SK-N-SH (cell line): Measurements from ENCODE around the gene COL23A1.
A peak's percentile ranks its signal among the peaks of the same experiment; 100 is the strongest.

Source experiments
- CTCF ChIP-seq: fragments of 200-600 bp; sonication (generic); IDR thresholded peaks from 2 replicates; pipeline ENCODE4 v1.6.1; 2017; ENCODE audit warnings: antibody characterized with exemption, mild to moderate bottlenecking, moderate library complexity
- ELF1 ChIP-seq: IDR thresholded peaks from 2 replicates; pipeline ENCODE4 v1.4.0; 2012
- EP300 ChIP-seq, 2 experiments: IDR thresholded peaks; 2 replicates each; pipeline versions ENCODE4 v1.4.0 to v1.6.1; 2012; ENCODE audit warnings: borderline replicate concordance in 1 of 2, low read depth in 1 of 2, low read length in 1 of 2
- EZH2phosphoT487 ChIP-seq: fragments of 200-600 bp; sonication (generic); IDR thresholded peaks from 2 replicates; pipeline ENCODE4 v1.6.1; 2017; ENCODE audit warnings: low read depth, mixed run types, mild to moderate bottlenecking, antibody characterized with exemption, moderate library complexity, borderline replicate concordance
- FOXJ3 ChIP-seq: sonication (generic); formaldehyde crosslinking; IDR thresholded peaks from 2 replicates; pipeline ENCODE4 v1.5.1; 2020; ENCODE audit warnings: mild to moderate bottlenecking, missing genetic modification reagents
- FOXM1 ChIP-seq: IDR thresholded peaks from 2 replicates; pipeline ENCODE4 v1.4.0; 2012; ENCODE audit warnings: low read depth, mild to moderate bottlenecking
- GABPA ChIP-seq: IDR thresholded peaks from 2 replicates; pipeline ENCODE4 v1.4.0; 2012; ENCODE audit warnings: low read depth, mild to moderate bottlenecking
- NRF1 ChIP-seq: IDR thresholded peaks from 2 replicates; pipeline ENCODE4 v1.6.1; 2012; ENCODE audit warnings: low read depth, mild to moderate bottlenecking, low read length
- POLR2AphosphoS5 ChIP-seq: IDR thresholded peaks from 2 replicates; pipeline ENCODE4 v1.6.1; 2012; ENCODE audit warnings: low read depth, low read length
- RAD21 ChIP-seq: IDR thresholded peaks from 2 replicates; pipeline ENCODE4 v1.6.1; 2012; ENCODE audit warnings: mild to moderate bottlenecking, low read length
- SMC3 ChIP-seq: IDR thresholded peaks from 2 replicates; pipeline ENCODE4 v1.6.1; 2012; ENCODE audit warnings: low read depth, low read length, improper control_type of control experiment
- USF2 ChIP-seq: fragments of 150-350 bp; IDR thresholded peaks from 2 replicates; pipeline ENCODE4 v1.6.1; 2017; ENCODE audit warnings: antibody characterized with exemption, low read length, low read depth, borderline replicate concordance
- YY1 ChIP-seq: IDR thresholded peaks from 2 replicates; pipeline ENCODE4 v1.4.0; 2012; ENCODE audit warnings: low read depth, mild to moderate bottlenecking

- TF ChIP-seq NRF1: no peak
- TF ChIP-seq FOXJ3 (CRISPR knock-in tag): peak; percentile 10; the same call in 1 of the 2 replicates
- no peak for TF ChIP-seq CTCF
- no peak for TF ChIP-seq FOXM1
- TF ChIP-seq ELF1: no peak
- no peak for TF ChIP-seq GABPA
- TF ChIP-seq EP300 (IDR thresholded peaks at IDR 0.05; ENCODE audit: borderline replicate concordance in 1 of 2, low read depth in 1 of 2, low read length in 1 of 2): no peak
- no peak for TF ChIP-seq SMC3
- no peak for TF ChIP-seq USF2
- TF ChIP-seq RAD21: no peak
- no peak for TF ChIP-seq POLR2AphosphoS5
- TF ChIP-seq EZH2phosphoT487: no peak
- no peak for TF ChIP-seq YY1
Observed at GRCh38 chr5:178625679-178626483, 35.7 kb upstream of the COL23A1 start.
